Stimulated activated CD8-positive, alpha-beta memory T cell treated with anti-CD3 and anti-CD28 coated beads, Interleukin-7, amount 100 ng/mL, for 48 hours (primary cell): ENCODE measurements around the gene CLDN5.

Experiments used
- DNase-seq, 2 donors: peaks; one replicate each; pipeline ENCODE4 v3.0.0-alpha.2; 2020; ENCODE audit warnings: low read depth in 1 of 2; ENCODE audit errors: extremely low read depth in 1 of 2

Gene CLDN5

DNA sequence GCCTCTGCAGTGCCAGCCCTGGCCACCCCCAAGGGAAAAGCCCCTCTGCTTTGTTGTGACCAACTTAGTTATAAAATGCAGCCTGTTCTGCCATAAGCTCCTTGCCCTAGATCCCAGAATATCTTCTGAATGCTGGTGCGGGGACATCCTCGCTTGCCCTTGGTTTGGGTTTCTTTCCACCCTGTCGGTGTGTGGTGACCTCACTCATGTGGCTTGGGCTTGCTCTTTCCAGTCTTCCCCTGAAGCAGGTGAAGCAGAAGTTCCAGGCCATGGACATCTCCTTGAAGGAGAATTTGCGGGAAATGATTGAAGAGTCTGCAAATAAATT is 16.7 kb downstream of the CLDN5 start:
- no peak for DNase-seq

DNA sequence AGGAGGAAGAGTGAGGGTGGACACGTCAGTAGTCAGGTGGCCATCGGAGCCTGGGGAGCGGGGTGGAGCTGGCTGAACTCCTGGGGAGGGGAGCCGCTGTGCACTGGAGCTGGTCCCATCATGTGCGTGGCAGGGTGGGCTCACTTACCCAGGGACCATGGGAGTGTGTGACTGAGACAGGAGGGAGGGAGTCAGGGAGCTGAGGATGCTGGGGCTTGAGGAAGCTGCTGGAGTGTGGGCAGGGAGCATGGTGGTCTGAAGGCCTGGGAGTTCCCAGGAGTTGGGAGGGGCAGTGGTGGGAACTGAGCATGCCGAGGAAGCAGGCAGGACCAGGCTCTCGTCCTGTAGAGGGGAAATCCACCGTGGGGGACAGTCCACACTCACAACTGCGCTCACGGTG is 18.0 kb downstream of the CLDN5 start:
- no peak for DNase-seq

DNA sequence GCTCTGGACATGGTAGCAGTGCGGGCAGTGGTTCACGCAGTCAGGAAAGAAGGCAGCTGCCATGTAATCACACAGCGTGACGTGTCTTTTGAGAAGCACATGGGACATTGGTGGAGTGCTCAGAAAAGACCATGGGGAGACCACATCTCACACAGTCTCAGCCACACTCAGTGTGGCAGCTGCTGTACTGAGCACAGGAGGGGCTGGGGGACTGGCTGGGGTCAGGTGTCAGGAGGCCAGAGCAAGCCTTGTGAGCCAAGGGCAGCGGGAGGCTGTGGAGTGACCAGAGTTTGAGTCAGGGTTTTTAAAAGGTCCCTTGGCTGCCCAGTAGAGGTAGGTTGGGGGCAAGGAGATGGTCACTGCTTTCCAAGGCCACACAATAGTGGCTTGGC is 18.5 kb downstream of the CLDN5 start:
- no peak for DNase-seq

DNA sequence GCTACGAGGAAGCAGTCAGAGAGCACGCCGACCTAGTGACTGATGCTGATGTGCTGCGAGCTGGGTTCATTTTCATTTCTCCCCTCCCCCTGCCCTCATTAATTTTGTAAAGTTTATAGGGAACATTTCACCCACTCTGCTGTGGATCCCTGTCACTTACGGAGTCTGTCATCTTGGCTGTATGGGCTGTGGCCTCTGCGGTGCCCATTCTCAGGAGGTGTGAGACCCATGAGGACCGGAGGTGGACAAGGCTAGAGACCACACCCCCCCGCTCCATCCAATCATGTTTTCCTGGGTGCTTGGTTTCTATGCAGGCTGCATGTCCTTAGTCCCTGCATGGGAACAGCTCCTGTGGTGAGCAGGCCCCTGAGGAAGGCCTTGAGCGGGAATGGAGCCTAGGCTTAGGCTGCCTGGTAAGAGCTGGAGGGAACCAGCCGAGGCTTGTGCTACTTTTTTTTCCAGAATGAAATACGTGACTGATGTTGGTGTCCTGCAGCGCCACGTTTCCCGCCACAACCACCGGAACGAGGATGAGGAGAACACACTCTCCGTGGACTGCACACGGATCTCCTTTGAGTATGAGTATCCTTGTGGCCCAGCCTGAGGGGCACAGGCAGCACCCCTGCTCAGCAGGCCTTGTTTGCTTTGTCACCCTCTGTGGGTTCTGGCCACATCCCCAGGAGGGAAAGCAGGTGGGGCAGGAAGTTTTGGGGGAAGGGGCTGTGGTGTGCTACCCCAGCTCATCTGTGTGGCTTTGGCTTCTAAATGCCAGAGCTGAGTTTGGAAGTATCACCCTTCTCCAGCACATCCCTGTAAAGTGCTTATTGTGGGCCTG is 19.1 kb downstream of the CLDN5 start:
- no peak for DNase-seq

DNA sequence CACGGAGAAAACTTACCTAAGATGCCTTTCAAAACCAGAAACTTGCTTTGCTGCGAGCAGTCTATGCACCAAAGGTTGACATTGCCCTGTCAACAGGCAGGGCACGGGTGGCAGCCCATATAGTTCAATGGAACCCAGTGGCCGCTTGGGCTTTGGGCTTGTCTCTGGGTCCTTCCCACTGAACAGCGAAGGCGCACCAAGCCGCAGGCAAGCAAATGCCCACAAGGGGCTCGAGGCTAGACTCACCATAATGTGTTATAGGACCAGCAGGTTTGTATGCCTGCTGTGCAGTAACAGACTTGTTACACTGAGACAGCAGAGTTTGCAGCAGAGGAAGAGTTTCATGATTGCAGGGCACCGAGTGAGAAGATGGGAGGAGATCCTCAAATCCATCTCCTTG is 20.3 kb downstream of the CLDN5 start:
- DNase-seq, result no peak

DNA sequence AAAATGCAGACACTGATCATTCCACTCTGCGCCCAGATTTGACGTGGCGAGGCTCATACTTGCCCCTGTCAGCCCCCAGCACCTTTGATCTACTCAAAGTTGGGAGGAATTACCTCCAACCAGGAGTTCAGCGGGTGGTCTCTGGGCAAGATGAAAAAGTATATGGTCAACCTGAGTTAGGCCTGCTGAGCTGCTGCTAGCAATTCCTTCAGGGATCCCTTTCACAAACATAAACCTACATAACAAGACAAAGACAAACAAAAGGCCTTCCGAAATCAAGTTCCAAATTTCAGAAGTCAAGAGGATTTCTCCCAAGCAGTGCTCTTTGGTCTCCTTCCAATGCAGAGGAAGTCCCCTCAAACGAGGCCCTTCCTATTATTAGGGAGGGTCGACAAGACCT is 20.8 kb downstream of the CLDN5 start:
- DNase-seq, result no peak

GRCh38 chr22:19501897-19502447 is 22.2 kb downstream of the CLDN5 start:
- no peak for DNase-seq

DNA sequence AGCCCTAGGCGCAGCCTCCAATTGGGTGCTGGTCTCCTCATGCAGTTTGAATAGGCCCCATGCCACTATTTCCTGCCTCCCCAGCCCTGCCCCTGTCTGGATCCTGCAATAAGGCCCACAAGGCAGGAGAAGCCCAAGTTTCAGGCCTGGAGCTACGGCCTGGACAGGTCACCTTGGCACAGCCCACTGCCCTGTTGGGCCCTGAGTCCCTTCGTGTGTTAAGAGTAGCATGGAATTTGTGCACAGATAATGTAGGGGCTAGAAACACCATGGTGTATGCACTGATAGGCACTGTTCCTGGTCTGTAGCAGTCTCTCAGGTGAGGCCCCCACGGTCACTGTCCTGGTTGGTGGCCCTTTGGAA is 24.3 kb downstream of the CLDN5 start:
- no peak for DNase-seq

DNA sequence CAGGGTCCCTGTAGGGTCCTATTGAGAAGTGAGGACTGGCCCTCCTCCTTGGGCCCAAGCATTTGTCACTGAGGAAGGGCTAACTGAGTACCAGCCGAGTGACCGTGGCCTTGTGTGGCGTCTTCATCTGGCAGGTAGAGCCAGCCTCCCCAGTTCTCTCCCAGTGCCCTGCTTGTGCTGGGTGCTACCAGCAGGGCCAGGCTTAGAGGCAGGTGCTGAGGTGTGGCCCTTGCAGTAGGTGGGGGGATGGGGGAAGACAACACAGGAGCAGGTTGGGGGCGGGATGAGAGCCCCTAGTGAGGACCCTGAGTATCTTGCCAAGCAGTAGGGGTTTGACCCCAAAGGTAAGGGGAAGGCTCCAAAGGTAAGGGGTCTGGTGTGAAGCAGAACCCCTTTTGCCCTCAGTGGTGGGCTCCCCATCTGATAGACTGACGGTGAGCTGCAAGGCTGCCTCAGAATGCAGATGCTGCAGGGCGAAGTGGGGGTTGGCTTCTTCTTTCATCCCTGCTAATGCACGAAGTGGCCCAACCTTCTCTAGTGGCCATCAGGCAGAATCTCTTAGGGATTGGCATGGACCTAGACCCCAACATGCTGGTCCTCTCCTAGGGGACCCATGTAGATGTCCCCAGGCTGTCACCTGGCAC is 24.9 kb downstream of the CLDN5 start:
- DNase-seq, result no peak

GRCh38 chr22:19498866-19499190 is 25.4 kb downstream of the CLDN5 start:
- no peak for DNase-seq

DNA sequence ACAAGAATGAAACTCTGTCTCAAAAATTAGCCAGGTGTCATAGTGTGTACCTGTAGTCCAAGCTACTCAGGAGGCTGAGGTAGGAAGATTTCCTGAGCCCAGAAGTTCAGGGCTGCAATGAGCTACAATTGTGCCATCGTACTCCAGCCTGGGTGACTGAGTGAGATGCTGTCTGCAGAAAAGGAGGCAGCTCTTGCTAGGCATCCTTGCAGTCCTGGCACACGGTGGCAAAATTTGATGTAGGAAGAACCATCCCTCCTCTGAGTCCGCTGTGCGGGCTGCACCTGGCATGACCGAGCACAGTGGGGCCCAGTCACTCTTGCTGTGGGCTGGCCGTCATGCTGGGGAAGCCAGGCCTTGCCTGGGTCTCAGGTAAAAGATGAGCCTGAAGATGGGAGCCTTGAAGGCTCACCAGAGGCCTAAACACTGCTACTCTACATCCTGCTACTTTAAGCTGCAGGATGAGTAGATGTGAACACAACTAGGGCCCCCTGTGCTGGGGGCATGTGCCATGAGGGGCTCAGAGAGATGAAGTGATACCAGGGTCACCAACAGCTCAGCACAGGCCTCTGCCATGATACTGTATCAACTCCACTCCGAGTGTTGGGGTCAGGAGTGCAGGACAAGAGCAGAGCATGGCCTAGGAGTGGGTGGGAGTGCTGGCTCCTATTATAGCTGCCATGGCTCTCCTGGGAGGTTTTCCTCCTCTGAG is 25.9 kb downstream of the CLDN5 start:
- DNase-seq, result no peak

- no peak for DNase-seq
Observed at GRCh38 chr22:19497245-19497644, 27.0 kb downstream of the CLDN5 start.

DNA sequence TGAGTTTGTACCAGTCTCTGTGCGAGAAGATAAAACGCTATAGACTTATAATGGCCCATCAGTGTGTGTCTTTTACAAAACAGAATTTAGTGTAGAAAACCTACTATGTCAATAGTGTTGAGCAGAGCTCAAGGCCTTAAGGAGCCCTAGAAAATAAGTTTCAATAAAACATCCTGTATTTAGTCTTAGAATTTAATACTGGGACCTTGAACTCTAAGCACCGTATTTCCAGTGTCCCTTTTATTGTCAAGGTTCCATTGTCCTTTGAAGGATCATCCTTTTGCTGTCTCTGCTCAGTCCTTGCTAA is 27.9 kb downstream of the CLDN5 start:
- DNase-seq, result no peak

DNA sequence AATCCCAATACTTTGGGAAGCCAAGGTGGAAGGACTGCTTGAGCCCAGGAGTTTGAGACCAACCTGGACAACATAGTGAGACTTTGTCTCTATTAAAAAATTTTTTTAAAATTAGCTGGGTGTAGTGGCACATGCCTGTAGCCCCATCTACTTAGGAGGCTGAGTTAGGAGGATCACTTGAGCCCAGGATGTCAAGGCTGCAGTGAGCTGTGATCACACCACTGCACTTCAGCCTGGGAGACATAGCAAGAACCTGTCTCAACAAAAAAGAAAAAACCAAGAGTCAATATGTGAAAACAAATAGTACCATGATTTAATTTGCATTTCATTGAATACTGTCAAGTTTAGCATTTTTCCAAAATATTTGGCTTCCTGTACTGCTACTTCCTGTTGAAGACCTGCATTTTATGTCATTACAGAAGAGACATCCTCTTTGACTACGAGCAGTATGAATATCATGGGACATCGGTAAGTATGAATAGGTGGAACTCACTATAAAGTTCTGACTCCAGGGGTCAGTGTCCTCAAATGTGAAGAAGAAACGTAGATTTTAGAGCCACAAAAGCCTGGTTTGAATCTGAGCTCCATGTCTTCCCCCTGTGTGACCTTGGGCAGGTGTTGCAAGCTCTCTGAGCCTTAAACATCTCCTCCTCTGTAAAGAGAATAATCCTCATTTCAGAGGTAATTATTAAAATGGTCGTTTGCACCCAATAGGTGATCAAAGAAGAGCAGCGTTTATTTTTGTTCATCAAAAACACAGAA is 28.5 kb downstream of the CLDN5 start:
- DNase-seq, result no peak

DNA sequence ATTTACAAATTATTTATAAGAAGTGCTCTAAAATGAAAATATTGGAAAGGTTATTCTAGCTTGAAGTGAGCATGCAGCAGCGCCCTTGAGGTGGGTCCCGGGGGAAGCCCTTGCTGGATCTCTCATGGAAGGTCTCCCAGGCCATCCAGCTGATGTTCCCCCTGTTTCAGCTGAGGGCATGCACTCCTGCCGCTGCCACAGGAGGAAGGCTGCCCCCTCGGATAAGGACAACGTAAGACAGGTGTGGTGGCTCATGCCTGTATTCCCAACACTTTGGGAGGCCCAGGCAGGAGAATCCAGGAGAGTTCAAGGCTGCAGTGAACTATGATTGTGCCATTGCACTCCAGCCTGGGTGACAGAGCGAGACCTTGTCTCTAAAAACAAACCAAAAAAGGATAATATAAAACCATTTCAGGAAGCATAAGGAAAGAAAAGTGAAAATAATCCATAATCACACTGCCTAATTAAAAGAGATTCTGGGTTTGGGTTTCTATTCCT is 29.5 kb downstream of the CLDN5 start:
- DNase-seq, result no peak

- DNase-seq, result no peak
Observed at GRCh38 chr22:19494001-19494560, 30.1 kb downstream of the CLDN5 start.

DNA sequence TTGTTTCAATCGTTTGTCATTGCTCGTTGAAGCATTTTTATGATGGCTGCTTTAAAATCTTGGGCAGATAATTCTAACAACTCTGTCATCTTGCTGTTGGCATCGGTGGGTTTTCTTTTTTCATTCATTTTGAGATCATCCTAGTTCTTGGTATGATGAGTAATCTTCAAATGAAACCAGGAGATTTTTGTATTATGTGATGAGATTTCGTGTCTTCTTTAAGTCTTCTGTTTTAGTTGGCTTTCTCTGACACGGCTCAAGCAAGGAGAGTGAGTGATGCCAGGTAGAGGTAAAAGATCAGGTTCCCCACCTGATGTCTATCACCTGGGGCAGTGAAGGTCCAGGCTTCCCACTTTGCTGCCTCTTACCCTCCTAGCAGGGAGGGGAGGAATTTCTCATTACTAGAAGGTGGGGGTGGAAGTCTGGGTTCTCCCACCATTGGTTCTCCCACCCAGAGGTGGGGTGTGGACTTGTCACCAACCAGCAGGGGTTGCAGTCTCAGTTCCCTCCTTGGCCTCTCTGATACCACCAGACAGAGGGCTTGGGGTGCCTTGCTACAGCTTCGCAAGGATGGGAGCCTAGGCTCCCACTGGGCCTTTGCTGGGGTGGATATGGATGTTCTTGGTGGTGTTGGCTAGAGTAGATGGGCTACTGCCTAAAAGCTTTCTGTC is 31.6 kb downstream of the CLDN5 start:
- no peak for DNase-seq

DNA sequence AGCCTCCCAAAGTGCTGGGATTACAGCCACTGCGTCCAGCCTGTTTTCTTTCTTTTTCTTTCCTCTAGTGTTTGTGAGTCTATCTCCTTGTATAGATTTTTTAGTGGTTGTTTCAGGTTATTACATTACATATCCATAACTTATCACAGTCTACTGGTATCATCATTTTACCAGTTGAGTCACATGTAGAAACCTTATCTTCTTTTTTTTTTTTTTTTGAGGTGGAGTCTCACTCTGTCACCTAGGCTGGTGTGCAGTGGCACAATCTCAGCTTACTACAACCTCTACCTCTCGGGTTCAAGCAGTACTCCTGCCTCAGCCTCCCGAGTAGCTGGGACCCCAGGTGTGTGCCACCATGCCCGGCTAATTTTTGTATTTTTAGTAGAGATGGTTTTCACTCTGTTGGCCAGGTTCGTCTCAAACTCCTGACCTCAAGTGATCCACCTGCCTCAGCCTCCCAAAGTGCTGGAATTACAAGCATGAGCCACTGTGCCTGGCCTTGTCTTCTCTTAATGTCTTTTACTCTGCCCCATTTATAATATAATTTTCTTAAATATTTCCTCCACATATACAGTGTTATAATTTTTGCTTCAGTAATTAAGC is 33.5 kb downstream of the CLDN5 start:
- no peak for DNase-seq

GRCh38 chr22:19488884-19489843 is 35.0 kb downstream of the CLDN5 start:
- DNase-seq, result no peak
